HG03575 (cell line): ENCODE measurements around the gene TENT4A.

Experiments used
- ATAC-seq: cut with Tn5 transposase; IDR thresholded peaks from one replicate; pipeline ENCODE4 v1.9.1; 2021; ENCODE audit not compliant: unreplicated experiment, insufficient number of reproducible peaks, low FRiP score; ENCODE audit errors: extremely low read depth

The TENT4A gene

GRCh38 chr5:6783787-6784186 lies 70.6 kb downstream of the TENT4A start:
- ATAC-seq: no peak

- no peak for ATAC-seq
These were observed 71.2 kb downstream of the TENT4A start for GRCh38 chr5:6784481-6784880.

- no peak for ATAC-seq
These were observed 72.1 kb downstream of the TENT4A start for GRCh38 chr5:6785161-6785860.

- no peak for ATAC-seq
These were observed 72.6 kb downstream of the TENT4A start for GRCh38 chr5:6785861-6786180.

GRCh38 chr5:6786786-6787495 lies 73.7 kb downstream of the TENT4A start:
- ATAC-seq: no peak

GRCh38 chr5:6787941-6788340 lies 74.7 kb downstream of the TENT4A start:
- no peak for ATAC-seq

- no peak for ATAC-seq
These were observed 75.2 kb downstream of the TENT4A start for GRCh38 chr5:6788439-6788838.

- no peak for ATAC-seq
These were observed 75.9 kb downstream of the TENT4A start for GRCh38 chr5:6788956-6789649.

- ATAC-seq: no peak
These were observed 77.2 kb downstream of the TENT4A start for GRCh38 chr5:6790346-6790865.

GRCh38 chr5:6791031-6791430 lies 77.8 kb downstream of the TENT4A start:
- ATAC-seq: no peak

GRCh38 chr5:6792376-6792775 lies 79.1 kb downstream of the TENT4A start:
- ATAC-seq: no peak

- no peak for ATAC-seq
These were observed 79.8 kb downstream of the TENT4A start for GRCh38 chr5:6792911-6793471.

- no peak for ATAC-seq
These were observed 88.0 kb downstream of the TENT4A start for GRCh38 chr5:6801236-6801635.

- ATAC-seq: no peak
These were observed 90.8 kb downstream of the TENT4A start for GRCh38 chr5:6803981-6804550.

GRCh38 chr5:6804766-6805501 lies 91.7 kb downstream of the TENT4A start:
- no peak for ATAC-seq

- no peak for ATAC-seq
These were observed 92.6 kb downstream of the TENT4A start for GRCh38 chr5:6805841-6806240.
